Heart left ventricle (tissue), 16 donors: ENCODE measurements around the gene TIFAB. TPM values are rescaled to one million over a fixed set of nuclear protein-coding genes. Genes with fewer than 3 reads are reported as not detected.

Experiments used
- ATAC-seq, 4 donors: fragments of 200-7000 bp; cut with Tn5 transposase; one replicate each; pipeline ENCODE4 v1.9.1; 2020 to 2022; ENCODE audit warnings: moderate library complexity in 4 of 4, mild to moderate bottlenecking in 3 of 4, moderate number of reproducible peaks in 1 of 4
- DNase-seq, 5 donors: peaks; one replicate each; pipeline ENCODE4 v3.0.0-alpha.2; 2020
- H3K27ac ChIP-seq, 12 donors: fragments of 200-600 bp; sonication (generic) in 4 of 12; one replicate each; pipeline versions ENCODE4 v1.5.0 to v1.8.0; 2016 to 2022; ENCODE audit warnings: mild to moderate bottlenecking in 2 of 12
- H3K27me3 ChIP-seq, 9 donors: fragments of 200-600 bp; sonication (generic) in 2 of 9; one replicate each; pipeline versions ENCODE4 v1.5.1 to v1.8.0; 2016 to 2022; ENCODE audit warnings: mild to moderate bottlenecking in 3 of 9
- H3K36me3 ChIP-seq, 9 donors: fragments of 200-600 bp; sonication (generic) in 2 of 9; one replicate each; pipeline versions ENCODE4 v1.5.0 to v1.8.0; 2018 to 2022; ENCODE audit warnings: mild to moderate bottlenecking in 2 of 9
- H3K4me1 ChIP-seq, 12 donors: fragments of 200-600 bp; sonication (generic) in 4 of 12; one replicate each; pipeline versions ENCODE4 v1.5.0 to v1.8.0; 2016 to 2022; ENCODE audit warnings: mild to moderate bottlenecking in 3 of 12
- H3K4me3 ChIP-seq, 12 donors: fragments of 200-600 bp; sonication (generic) in 4 of 12; one replicate each; pipeline versions ENCODE4 v1.5.0 to v1.8.0; 2017 to 2022; ENCODE audit warnings: mild to moderate bottlenecking in 9 of 12, moderate library complexity in 4 of 12
- H3K9me3 ChIP-seq, 12 donors: fragments of 200-600 bp; sonication (generic) in 4 of 12; one replicate each; pipeline versions ENCODE4 v1.5.0 to v1.8.0; 2016 to 2022; ENCODE audit warnings: mild to moderate bottlenecking in 1 of 12
- CTCF ChIP-seq, 12 donors: fragments of 200-600 bp; sonication (generic) in 4 of 12; IDR thresholded peaks; one replicate each; pipeline versions ENCODE4 v1.5.0 to v1.8.0; 2018 to 2022; ENCODE audit warnings: antibody characterized with exemption in 12 of 12, mild to moderate bottlenecking in 5 of 12
- POLR2A ChIP-seq, 2 donors: fragments of 450-650 bp; IDR thresholded peaks; one replicate each; pipeline ENCODE4 v1.6.1; 2017; ENCODE audit warnings: antibody characterized with exemption in 2 of 2, mild to moderate bottlenecking in 2 of 2, moderate library complexity in 2 of 2
- WGBS, 4 donors: extraction: QIAGEN DNeasy Blood & Tissue Kit in 2 of 4; methylation state at CpG; one replicate each; pipeline versions ENCODE4 v1.1.5 to v1.1.7; 2013 to 2018; 5-methylcytosine and 5-hydroxymethylcytosine counted together
- intact Hi-C, 10 donors: fragments of 100-400 bp; cut with DNase I; formaldehyde crosslinking; loops; one replicate each; pipeline versions ENCODE4 v1.11.1 to v1.14.2; 2022
- polyA plus RNA-seq, 2 donors: library from polyadenylated mRNA; stranded (reverse); fragments of 200-250 nt; gene quantifications; one replicate each; pipeline ENCODE4 v1.2.3, GENCODE V29; 2013
- total RNA-seq, 9 donors: library from RNA; depleted of rRNA in 2 of 9; stranded (reverse); fragments of >200 nt in 2 of 9; fragmentation: NEBNext Ultra II Directional in 3 of 9; extraction: Animal tissue kit (Norgen Biotek cat#: 25700) in 3 of 9; gene quantifications; one replicate each; pipeline versions ENCODE4 v1.1.0 to v1.2.4, GENCODE V29; 2016 to 2023
- donor health status: ischemic (EF 13 %, LVEDD 7.1; RV severe dilation, severe dysfunction).
- donor health status: healthy with polysubstance abuse.
- donor health status: DM: no; HTN: yes; CAD: no.
- donor health status: DM: no; HTN: no; CAD: no.
- donor health status: ischemic (EF 25% LVEDD 6.9; RV normal size, moderate dysfunction).
- donor health status: ischemic (EF 25% LVEDD 5.7; RV mildly dilated, moderate dysfunction).
- donor health status: healthy.
- donor health status: DM: yes; HTN: yes; CAD: no.
- donor health status: ischemic (EF 35%, LVEDD 5.7; RV mildly dilated, moderate dysfunction).
- donor health status: nonischemic (EF 11% LVEDD 7.7; RV severe dilation, severe dysfunction).
- donor health status: DM: yes; HTN: yes; CAD: no.
- donor health status: PGD.
- donor health status: ischemic (EF 29% LVEDD 5.4; RV normal size, mild dysfunction).
- donor health status: nonischemic (EF 23%, LVEDD 6.1; RV moderate dilation, normal function).

Gene TIFAB
- total and polyA plus RNA-seq, 11 donors, result 0.01 to 1.3 (median 0.38) TPM; not detected in 7

- Histone ChIP-seq H3K4me1 (peaks cover 0 to 17% (median 0%) of the 10 kb centered on the region in 12 donors), H3K27me3 (peaks cover 0 to 5% (median 0%) of the 10 kb centered on the region in 9 donors), H3K4me3 (peak overlapping the region in 1 of 12 donors; percentile 32), H3K27ac (peak overlapping the region in 1 of 12 donors; percentile 69), H3K36me3 (no peaks in the 10 kb centered on the region), H3K9me3 (no peaks in the 10 kb centered on the region)
- intact Hi-C loops, result no loop called here
- WGBS, 4 donors, result 87 to 91% (median 88%) methylated on average over 13 to 17 of the region's 17 CpGs
- ATAC-seq (no peak), DNase-seq (no peak)
- TF ChIP-seq CTCF (IDR thresholded peaks at IDR 0.05), result no peak
- TF ChIP-seq POLR2A (IDR thresholded peaks at IDR 0.05), result no peak
Observed at GRCh38 chr5:135451581-135452320, 400 bp downstream of the TIFAB start.

GRCh38 chr5:135450952-135451351 is 1.2 kb downstream of the TIFAB start:
- no peaks in the 10 kb centered on the region for H3K36me3 ChIP-seq
- H3K4me1 ChIP-seq, result peaks cover 0 to 12% (median 0%) of the 10 kb centered on the region in 12 donors
- H3K27ac ChIP-seq, result no peak overlapping the region
- no peak for ATAC-seq
- intact Hi-C loops, result no loop called here
- no peaks in the 10 kb centered on the region for H3K9me3 ChIP-seq
- TF ChIP-seq CTCF (IDR thresholded peaks at IDR 0.05) (no peak), POLR2A (IDR thresholded peaks at IDR 0.05) (no peak)
- 75 to 93% (median 91%) methylated on average over 2 of the region's 2 CpGs for WGBS, 4 donors
- no peaks in the 10 kb centered on the region for H3K27me3 ChIP-seq
- DNase-seq, result peak in 1 of 5 donors; percentile 17
- peak overlapping the region in 1 of 12 donors; percentile 32 for H3K4me3 ChIP-seq

GRCh38 chr5:135450336-135450735 is 1.8 kb downstream of the TIFAB start:
- DNase-seq (peak in 1 of 5 donors; percentile 12), ATAC-seq (no peak)
- no peaks in the 10 kb centered on the region for H3K9me3 ChIP-seq
- WGBS, 4 donors, result 63 to 84% (median 81%) methylated on average over 3 of the region's 3 CpGs
- no peaks in the 10 kb centered on the region for H3K36me3 ChIP-seq
- no peak for TF ChIP-seq POLR2A (IDR thresholded peaks at IDR 0.05)
- no peak overlapping the region for H3K27ac ChIP-seq
- H3K27me3 ChIP-seq, result no peaks in the 10 kb centered on the region
- H3K4me1 ChIP-seq, result peaks cover 0 to 5% (median 0%) of the 10 kb centered on the region in 12 donors
- no peak overlapping the region for H3K4me3 ChIP-seq
- intact Hi-C loops, result no loop called here

GRCh38 chr5:135449644-135450043 is 2.5 kb downstream of the TIFAB start:
- WGBS, 4 donors, result 94 to 98% (median 95%) methylated on average over 7 to 12 of the region's 12 CpGs
- peak in 1 of 5 donors; percentile 47 for DNase-seq
- no peak for ATAC-seq
- H3K4me3 ChIP-seq, result no peak overlapping the region
- no peaks in the 10 kb centered on the region for H3K9me3 ChIP-seq
- H3K4me1 ChIP-seq, result peaks cover 0 to 7% (median 0%) of the 10 kb centered on the region in 12 donors
- no peak for TF ChIP-seq POLR2A (IDR thresholded peaks at IDR 0.05)
- TF ChIP-seq CTCF (IDR thresholded peaks at IDR 0.05), result no peak
- H3K36me3 ChIP-seq, result no peaks in the 10 kb centered on the region
- intact Hi-C loops, result no loop called here
- no peak overlapping the region for H3K27ac ChIP-seq
- no peaks in the 10 kb centered on the region for H3K27me3 ChIP-seq
